ENCODE measurements around the gene IFNA5.

GRCh38 chr9:21334701-21335632 is 29.9 kb upstream of the IFNA5 start, which contains the start of gene KLHL9:
- TF ChIP-seq CTCF (conservative IDR thresholded peaks at IDR 0.05; ENCODE audit: low read depth, low read length) (no peak), POLR2A (IDR thresholded peaks at IDR 0.05; ENCODE audit: low read depth, low read length) (peak; percentile 79; the same call in 1 of the 2 replicates), RCOR1 (IDR thresholded peaks at IDR 0.05; ENCODE audit: insufficient replicate concordance, low read length) (no peak), SMC3 (IDR thresholded peaks at IDR 0.05; ENCODE audit: low read depth, low read length) (no peak), RAD21 (IDR thresholded peaks at IDR 0.05; ENCODE audit: low read length) (no peak)

Measured in IMR-90 (cell line).